Stomach (tissue), 9 donors: ENCODE measurements around the gene MSANTD2. TPM values are rescaled to one million over a fixed set of nuclear protein-coding genes. Genes with fewer than 3 reads are reported as not detected.

ENCODE experiments used
- DNase-seq, 2 donors: peaks; one replicate each; pipeline versions ENCODE4 v3.0.0 to v3.0.0-alpha.2; 2013 to 2019
- H3K27ac ChIP-seq, 5 donors: fragments of 200-600 bp in 4 of 5; sonication (generic) in 4 of 5; one replicate each; pipeline ENCODE4 v1.5.1; 2013 to 2019; ENCODE audit warnings: mild to moderate bottlenecking in 1 of 5, moderate library complexity in 1 of 5
- H3K27me3 ChIP-seq, 3 donors: fragments of 200-600 bp; sonication (generic); one replicate each; pipeline ENCODE4 v1.5.1; 2017 to 2019; ENCODE audit warnings: mixed run types in 1 of 3
- H3K36me3 ChIP-seq, 4 donors: fragments of 200-600 bp; sonication (generic); 1 replicate in 3 of 4; 2 replicates in 1 of 4; pipeline ENCODE4 v1.5.1; 2016 to 2019
- H3K4me1 ChIP-seq, 4 donors: fragments of 200-600 bp; sonication (generic); one replicate each; pipeline ENCODE4 v1.5.1; 2016 to 2019
- H3K4me3 ChIP-seq, 4 donors: fragments of 200-600 bp; sonication (generic) in 3 of 4; one replicate each; pipeline ENCODE4 v1.5.1; 2016 to 2019; ENCODE audit warnings: mild to moderate bottlenecking in 1 of 4
- H3K9me3 ChIP-seq, 4 donors: fragments of 200-600 bp; sonication (generic); one replicate each; pipeline ENCODE4 v1.5.1; 2016 to 2019
- EP300 ChIP-seq: sonication (generic); formaldehyde crosslinking; IDR thresholded peaks from one replicate; pipeline ENCODE4 v1.6.1; 2017; ENCODE audit warnings: antibody characterized with exemption
- POLR2A ChIP-seq, 4 donors: fragments of 450-650 bp; IDR thresholded peaks; one replicate each; pipeline ENCODE4 v1.6.1; 2016; ENCODE audit warnings: antibody characterized with exemption in 4 of 4, control low read depth in 2 of 4, mild to moderate bottlenecking in 1 of 4, moderate library complexity in 1 of 4
- POLR2AphosphoS5 ChIP-seq, 3 donors: sonication (generic); formaldehyde crosslinking; IDR thresholded peaks; one replicate each; pipeline ENCODE4 v1.6.1; 2016; ENCODE audit warnings: antibody characterized with exemption in 3 of 3
- WGBS, 5 donors: extraction: QIAGEN DNeasy Blood & Tissue Kit in 3 of 5; methylation state at CpG; one replicate each; pipeline versions ENCODE4 v1.1.5 to v1.1.7; 2013 to 2018; 5-methylcytosine and 5-hydroxymethylcytosine counted together
- intact Hi-C: fragments of 100-400 bp; cut with DNase I; formaldehyde crosslinking; loops from one replicate; pipeline ENCODE4 v1.15.1; 2023; ENCODE audit warnings: low total_unique reads
- polyA plus RNA-seq, 3 donors: library from polyadenylated mRNA; stranded (reverse); fragments of 200-250 nt; gene quantifications; one replicate each; pipeline ENCODE4 v1.2.3, GENCODE V29; 2013
- total RNA-seq, 5 donors: library from RNA; depleted of rRNA; stranded (reverse); fragments of >200 nt; gene quantifications; one replicate each; pipeline versions ENCODE4 v1.1.0 to v1.2.3, GENCODE V29; 2014 to 2016
- TF ChIP-seq, protein P1 (sequence below), 7 experiments: fragments of 450-650 bp in 4 of 7; fragments of 200-600 bp in 3 of 7; sonication (generic) in 3 of 7; IDR thresholded peaks; one replicate each; pipeline ENCODE4 v1.5.1; 2016 to 2019; ENCODE audit warnings: antibody characterized with exemption in 7 of 7, control low read depth in 2 of 7, mild to moderate bottlenecking in 1 of 7
- donor health status: healthy with polysubstance abuse.
- donor health status: Bipolar disorder and iron deficiency.
- donor health status: healthy.

The MSANTD2 gene
- total and polyA plus RNA-seq, 8 donors, result 2.8 to 40.2 (median 8.3) TPM

GRCh38 chr11:124842305-124842704 is 42.1 kb upstream of the MSANTD2 start:
- H3K27me3 ChIP-seq, result peaks cover 18 to 99% (median 89%) of the 10 kb centered on the region in 3 donors
- intact Hi-C loops, result no loop called here
- peaks cover 23 to 44% (median 32%) of the 10 kb centered on the region in 4 donors for H3K4me1 ChIP-seq

DNA sequence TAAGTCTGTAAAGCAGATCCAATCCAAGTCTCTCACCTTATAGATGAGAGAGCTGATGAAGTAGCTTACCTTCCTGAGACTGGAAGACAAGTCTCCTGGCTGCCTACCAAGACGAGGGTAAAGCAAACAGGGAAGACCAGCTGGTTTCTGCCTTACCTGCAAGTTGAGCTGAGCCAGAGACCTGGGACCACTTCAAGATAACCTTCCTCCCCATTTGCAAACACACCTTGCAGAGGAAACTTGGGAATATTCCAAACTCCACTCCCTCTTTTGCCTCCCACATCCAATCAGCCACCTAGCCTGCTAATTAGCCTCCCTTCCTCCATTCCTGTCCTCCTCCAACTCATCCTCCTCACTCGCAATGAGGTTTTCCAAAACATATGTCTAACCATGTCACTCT is 41.6 kb upstream of the MSANTD2 start:
- 11 to 40% (median 35%) methylated on average over 2 of the region's 2 CpGs for WGBS, 5 donors
- intact Hi-C loops, result no loop called here

More at GRCh38 chr11:124842305-124842704, 42.1 kb upstream of the MSANTD2 start:
- H3K9me3 ChIP-seq, result no peaks in the 10 kb centered on the region
- no peak overlapping the region for H3K27ac ChIP-seq
- H3K4me3 ChIP-seq, result no peak overlapping the region
- DNase-seq, result peak in 1 of 2 donors; percentile 51
- WGBS, 5 donors, result 15 to 29% (median 20%) methylated on average over 4 of the region's 4 CpGs
- no peaks in the 10 kb centered on the region for H3K36me3 ChIP-seq
- TF ChIP-seq, protein P1, sequence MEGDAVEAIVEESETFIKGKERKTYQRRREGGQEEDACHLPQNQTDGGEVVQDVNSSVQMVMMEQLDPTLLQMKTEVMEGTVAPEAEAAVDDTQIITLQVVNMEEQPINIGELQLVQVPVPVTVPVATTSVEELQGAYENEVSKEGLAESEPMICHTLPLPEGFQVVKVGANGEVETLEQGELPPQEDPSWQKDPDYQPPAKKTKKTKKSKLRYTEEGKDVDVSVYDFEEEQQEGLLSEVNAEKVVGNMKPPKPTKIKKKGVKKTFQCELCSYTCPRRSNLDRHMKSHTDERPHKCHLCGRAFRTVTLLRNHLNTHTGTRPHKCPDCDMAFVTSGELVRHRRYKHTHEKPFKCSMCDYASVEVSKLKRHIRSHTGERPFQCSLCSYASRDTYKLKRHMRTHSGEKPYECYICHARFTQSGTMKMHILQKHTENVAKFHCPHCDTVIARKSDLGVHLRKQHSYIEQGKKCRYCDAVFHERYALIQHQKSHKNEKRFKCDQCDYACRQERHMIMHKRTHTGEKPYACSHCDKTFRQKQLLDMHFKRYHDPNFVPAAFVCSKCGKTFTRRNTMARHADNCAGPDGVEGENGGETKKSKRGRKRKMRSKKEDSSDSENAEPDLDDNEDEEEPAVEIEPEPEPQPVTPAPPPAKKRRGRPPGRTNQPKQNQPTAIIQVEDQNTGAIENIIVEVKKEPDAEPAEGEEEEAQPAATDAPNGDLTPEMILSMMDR (IDR thresholded peaks at IDR 0.05), result no peak
- TF ChIP-seq POLR2A (IDR thresholded peaks at IDR 0.05), result no peak
- no peak for TF ChIP-seq POLR2AphosphoS5 (IDR thresholded peaks at IDR 0.05)
- TF ChIP-seq EP300, result no peak

GRCh38 chr11:124841201-124841600 is 41.0 kb upstream of the MSANTD2 start:
- Histone ChIP-seq H3K27ac (no peak overlapping the region), H3K9me3 (no peaks in the 10 kb centered on the region), H3K27me3 (peaks cover 18 to 88% (median 81%) of the 10 kb centered on the region in 3 donors), H3K4me3 (no peak overlapping the region), H3K4me1 (peaks cover 23 to 50% (median 38%) of the 10 kb centered on the region in 4 donors), H3K36me3 (no peaks in the 10 kb centered on the region)
- intact Hi-C loops, result no loop called here
- 26 to 39% (median 31%) methylated on average over 3 of the region's 3 CpGs for WGBS, 5 donors
- TF ChIP-seq POLR2AphosphoS5 (IDR thresholded peaks at IDR 0.05) (no peak), EP300 (no peak), POLR2A (IDR thresholded peaks at IDR 0.05) (no peak)
- TF ChIP-seq, protein P1 (IDR thresholded peaks at IDR 0.05), result no peak
- no peak for DNase-seq

More for the DNA sequence above, 41.6 kb upstream of the MSANTD2 start:
- no peak overlapping the region for H3K4me3 ChIP-seq
- no peak for DNase-seq
- H3K4me1 ChIP-seq, result peaks cover 23 to 47% (median 33%) of the 10 kb centered on the region in 4 donors
- H3K9me3 ChIP-seq, result no peaks in the 10 kb centered on the region
- TF ChIP-seq POLR2A (IDR thresholded peaks at IDR 0.05) (no peak), EP300 (no peak), POLR2AphosphoS5 (IDR thresholded peaks at IDR 0.05) (no peak)
- TF ChIP-seq, protein P1 (IDR thresholded peaks at IDR 0.05), result no peak
- no peaks in the 10 kb centered on the region for H3K36me3 ChIP-seq
- H3K27me3 ChIP-seq, result peaks cover 18 to 94% (median 85%) of the 10 kb centered on the region in 3 donors
- H3K27ac ChIP-seq, result no peak overlapping the region

DNA sequence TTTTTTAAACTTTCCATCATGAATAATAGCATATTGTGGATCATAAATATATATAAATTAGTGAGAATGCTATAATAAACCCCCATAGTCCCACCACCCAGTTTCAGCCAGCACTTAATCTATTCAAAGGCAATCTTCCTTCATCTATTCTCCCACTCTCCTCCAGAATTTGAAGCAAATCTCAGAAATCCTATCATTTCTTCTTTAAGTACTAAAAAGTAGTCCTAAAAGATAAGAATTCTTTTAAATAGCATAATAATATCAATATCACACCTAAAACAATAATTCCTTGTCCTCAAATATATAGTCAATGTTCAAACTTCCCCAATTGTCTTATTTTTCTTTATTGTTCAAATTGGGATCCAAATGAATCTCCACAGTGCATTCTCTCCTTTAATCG is 40.5 kb upstream of the MSANTD2 start:
- Histone ChIP-seq H3K36me3 (no peaks in the 10 kb centered on the region), H3K4me3 (no peak overlapping the region), H3K9me3 (no peaks in the 10 kb centered on the region), H3K27me3 (peaks cover 18 to 82% (median 76%) of the 10 kb centered on the region in 3 donors), H3K27ac (no peak overlapping the region), H3K4me1 (peaks cover 23 to 55% (median 42%) of the 10 kb centered on the region in 4 donors)
- TF ChIP-seq POLR2AphosphoS5 (IDR thresholded peaks at IDR 0.05) (no peak), EP300 (no peak), POLR2A (IDR thresholded peaks at IDR 0.05) (no peak)
- TF ChIP-seq, protein P1 (IDR thresholded peaks at IDR 0.05), result no peak
- intact Hi-C loops, result no loop called here
- 41 to 68% (median 50%) methylated on average over 1 of the region's 1 CpG for WGBS, 5 donors
- DNase-seq, result no peak
